Activated CD4-positive, alpha-beta T cell treated with anti-CD3 and anti-CD28 coated beads, Interleukin-2, amount 10 ng/mL, durations not matched to agents 24 days and 14 days (primary cell): ENCODE results near the gene TSPAN18. TPM values are rescaled to one million over a fixed set of nuclear protein-coding genes. Genes with fewer than 3 reads are reported as not detected.

Experiments
- DNase-seq: peaks from one replicate; pipeline ENCODE4 v3.0.0; 2022
- H3K27ac Mint-ChIP-seq: one replicate; pipeline ENCODE4 v1.8.0; 2022; ENCODE audit warnings: mild to moderate bottlenecking, mixed read lengths
- H3K27me3 Mint-ChIP-seq: one replicate; pipeline ENCODE4 v1.8.0; 2022; ENCODE audit warnings: mixed read lengths
- H3K36me3 Mint-ChIP-seq: one replicate; pipeline ENCODE4 v1.8.0; 2022; ENCODE audit warnings: low read depth, mild to moderate bottlenecking, mixed read lengths
- H3K4me1 Mint-ChIP-seq: one replicate; pipeline ENCODE4 v1.8.0; 2021; ENCODE audit warnings: mixed read lengths
- H3K4me3 Mint-ChIP-seq: one replicate; pipeline ENCODE4 v1.8.0; 2022; ENCODE audit warnings: mild to moderate bottlenecking, moderate library complexity, mixed read lengths
- H3K9me3 Mint-ChIP-seq: one replicate; pipeline ENCODE4 v1.8.0; 2021; ENCODE audit warnings: mixed read lengths
- intact Hi-C: fragments of 100-400 bp; cut with micrococcal nuclease; formaldehyde crosslinking; loops from one replicate; pipeline ENCODE4 v1.15.1; 2023
- total RNA-seq: library from RNA; stranded (reverse); gene quantifications from 2 replicates; pipeline ENCODE4 v1.2.3, GENCODE V29; 2022

Gene TSPAN18
- total RNA-seq, 1 donor from 2014 or later, result 1.4 TPM

GRCh38 chr11:44893308-44893822, 166.6 kb downstream of the TSPAN18 start:
- H3K27me3 Mint-ChIP-seq, result no peaks in the 10 kb centered on the region
- DNase-seq, result no peak
- intact Hi-C loops, result loop anchor here (5.0 kb wide), 2 partner anchors 271 to 336 kb away; no protein-coding TSS in a partner anchor
- H3K36me3 Mint-ChIP-seq, result no peaks in the 10 kb centered on the region
- no peaks in the 10 kb centered on the region for H3K9me3 Mint-ChIP-seq
- H3K27ac Mint-ChIP-seq, result no peak overlapping the region
- no peak overlapping the region for H3K4me3 Mint-ChIP-seq
- H3K4me1 Mint-ChIP-seq, result no peaks in the 10 kb centered on the region

GRCh38 chr11:44893846-44894617, 167.3 kb downstream of the TSPAN18 start:
- no peaks in the 10 kb centered on the region for H3K36me3 Mint-ChIP-seq
- H3K27me3 Mint-ChIP-seq, result no peaks in the 10 kb centered on the region
- H3K4me1 Mint-ChIP-seq, result no peaks in the 10 kb centered on the region
- intact Hi-C loops, result loop anchor here (1.0 to 5.0 kb wide), 3 partner anchors 167 to 337 kb away; no protein-coding TSS in a partner anchor
- no peaks in the 10 kb centered on the region for H3K9me3 Mint-ChIP-seq
- no peak overlapping the region for H3K4me3 Mint-ChIP-seq
- H3K27ac Mint-ChIP-seq, result no peak overlapping the region
- DNase-seq, result peak; percentile 86

- peak; percentile 71 for DNase-seq
- no peaks in the 10 kb centered on the region for H3K9me3 Mint-ChIP-seq
- no peaks in the 10 kb centered on the region for H3K36me3 Mint-ChIP-seq
- H3K27ac Mint-ChIP-seq, result no peak overlapping the region
- no peak overlapping the region for H3K4me3 Mint-ChIP-seq
- H3K4me1 Mint-ChIP-seq, result no peaks in the 10 kb centered on the region
- intact Hi-C loops, result no loop called here
- no peaks in the 10 kb centered on the region for H3K27me3 Mint-ChIP-seq
These were observed 173.2 kb downstream of the TSPAN18 start for GRCh38 chr11:44899959-44900358.

- no peaks in the 10 kb centered on the region for H3K4me1 Mint-ChIP-seq
- H3K9me3 Mint-ChIP-seq, result no peaks in the 10 kb centered on the region
- no peaks in the 10 kb centered on the region for H3K27me3 Mint-ChIP-seq
- H3K4me3 Mint-ChIP-seq, result no peak overlapping the region
- no peaks in the 10 kb centered on the region for H3K36me3 Mint-ChIP-seq
- no peak overlapping the region for H3K27ac Mint-ChIP-seq
- intact Hi-C loops, result no loop called here
- no peak for DNase-seq
These were observed 174.4 kb downstream of the TSPAN18 start for GRCh38 chr11:44901120-44901633.

DNA sequence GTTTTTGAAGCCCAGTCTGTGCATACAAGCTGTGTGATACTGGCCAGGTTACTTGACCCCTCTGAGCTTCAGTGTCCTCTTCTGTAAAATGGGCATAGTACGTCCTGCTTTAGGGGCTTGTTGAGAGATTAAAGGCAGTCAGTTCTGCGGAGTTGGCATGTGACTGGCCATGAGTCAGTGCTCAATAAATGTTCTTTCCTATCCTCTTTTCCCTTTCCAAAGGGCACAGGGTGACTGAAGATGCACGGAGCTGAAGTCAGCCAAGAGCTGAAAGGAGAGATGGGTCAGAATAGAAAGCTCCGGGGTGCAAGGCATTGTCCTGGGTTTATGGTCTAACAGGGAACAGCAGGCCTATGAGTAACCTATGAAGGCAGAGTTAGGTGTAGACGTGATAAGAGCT, 175.0 kb downstream of the TSPAN18 start:
- no peak overlapping the region for H3K4me3 Mint-ChIP-seq
- H3K27me3 Mint-ChIP-seq, result no peaks in the 10 kb centered on the region
- H3K27ac Mint-ChIP-seq, result no peak overlapping the region
- H3K9me3 Mint-ChIP-seq, result no peaks in the 10 kb centered on the region
- no peaks in the 10 kb centered on the region for H3K36me3 Mint-ChIP-seq
- intact Hi-C loops, result no loop called here
- H3K4me1 Mint-ChIP-seq, result no peaks in the 10 kb centered on the region
- DNase-seq, result no peak

GRCh38 chr11:44903035-44903434, 176.3 kb downstream of the TSPAN18 start:
- H3K9me3 Mint-ChIP-seq, result no peaks in the 10 kb centered on the region
- H3K4me3 Mint-ChIP-seq, result no peak overlapping the region
- H3K27ac Mint-ChIP-seq, result no peak overlapping the region
- no peak for DNase-seq
- H3K36me3 Mint-ChIP-seq, result no peaks in the 10 kb centered on the region
- no peaks in the 10 kb centered on the region for H3K4me1 Mint-ChIP-seq
- H3K27me3 Mint-ChIP-seq, result no peaks in the 10 kb centered on the region
- intact Hi-C loops, result no loop called here

DNA sequence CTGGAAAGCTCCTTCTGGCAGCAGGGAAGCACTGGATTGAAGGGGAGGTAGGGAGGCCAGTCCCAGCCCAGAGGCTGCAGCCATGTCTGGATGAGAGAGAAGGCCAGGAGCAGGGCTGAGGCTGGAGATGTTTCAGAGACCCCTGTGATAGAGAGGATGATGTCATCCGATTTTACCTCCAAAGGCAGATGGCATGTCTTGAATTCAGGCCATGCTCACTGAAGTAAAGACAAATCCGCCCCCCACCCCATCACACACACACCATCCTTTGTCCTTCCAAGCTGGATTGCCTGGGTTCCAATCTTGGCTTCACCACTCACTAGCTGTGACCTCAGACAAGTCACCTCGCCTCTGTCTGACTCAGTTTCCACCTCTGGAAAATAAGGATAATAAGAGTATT, 176.8 kb downstream of the TSPAN18 start:
- Mint-ChIP-seq H3K27ac (no peak overlapping the region), H3K4me3 (no peak overlapping the region), H3K9me3 (no peaks in the 10 kb centered on the region), H3K4me1 (no peaks in the 10 kb centered on the region), H3K27me3 (no peaks in the 10 kb centered on the region), H3K36me3 (no peaks in the 10 kb centered on the region)
- intact Hi-C loops, result no loop called here
- no peak for DNase-seq

DNA sequence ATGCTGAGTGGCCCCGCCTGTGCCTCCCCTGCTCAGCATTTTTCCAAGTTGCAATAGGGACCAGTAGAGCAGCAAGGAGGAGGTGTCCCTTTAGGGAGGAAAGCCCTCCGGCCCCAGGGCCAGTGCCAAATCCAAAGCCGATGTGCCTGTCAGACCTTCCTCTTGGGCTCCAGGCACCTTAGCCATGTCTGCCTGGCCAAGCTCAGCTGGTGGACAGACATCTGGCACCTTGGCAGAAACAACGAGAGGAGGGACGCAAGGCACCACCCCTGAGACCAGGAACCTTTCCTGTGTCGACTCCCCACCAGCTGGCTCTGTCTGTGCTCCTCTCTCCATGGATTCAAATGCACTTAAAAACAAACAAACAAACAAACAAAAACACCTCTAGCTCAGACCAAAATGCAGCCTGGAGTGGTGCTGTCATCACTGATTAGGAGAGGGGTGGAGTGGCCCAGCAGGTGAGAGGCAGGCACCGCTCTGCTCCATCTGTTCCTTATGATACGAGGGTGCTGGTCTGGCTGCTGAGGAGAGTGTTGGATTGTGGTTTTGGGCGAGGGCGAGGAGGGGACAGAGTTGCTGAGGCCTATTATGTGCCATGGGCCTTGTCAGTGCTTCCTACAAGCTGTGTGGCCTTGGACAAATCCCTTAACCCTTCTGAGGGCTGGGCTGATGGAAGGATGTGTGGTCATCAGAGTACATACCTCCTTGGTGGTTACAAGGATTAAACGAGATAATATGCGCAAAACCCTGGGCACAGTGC, 177.7 kb downstream of the TSPAN18 start:
- Mint-ChIP-seq H3K27ac (no peak overlapping the region), H3K4me3 (no peak overlapping the region), H3K36me3 (no peaks in the 10 kb centered on the region), H3K4me1 (no peaks in the 10 kb centered on the region), H3K27me3 (no peaks in the 10 kb centered on the region), H3K9me3 (no peaks in the 10 kb centered on the region)
- no peak for DNase-seq
- intact Hi-C loops, result no loop called here

DNA sequence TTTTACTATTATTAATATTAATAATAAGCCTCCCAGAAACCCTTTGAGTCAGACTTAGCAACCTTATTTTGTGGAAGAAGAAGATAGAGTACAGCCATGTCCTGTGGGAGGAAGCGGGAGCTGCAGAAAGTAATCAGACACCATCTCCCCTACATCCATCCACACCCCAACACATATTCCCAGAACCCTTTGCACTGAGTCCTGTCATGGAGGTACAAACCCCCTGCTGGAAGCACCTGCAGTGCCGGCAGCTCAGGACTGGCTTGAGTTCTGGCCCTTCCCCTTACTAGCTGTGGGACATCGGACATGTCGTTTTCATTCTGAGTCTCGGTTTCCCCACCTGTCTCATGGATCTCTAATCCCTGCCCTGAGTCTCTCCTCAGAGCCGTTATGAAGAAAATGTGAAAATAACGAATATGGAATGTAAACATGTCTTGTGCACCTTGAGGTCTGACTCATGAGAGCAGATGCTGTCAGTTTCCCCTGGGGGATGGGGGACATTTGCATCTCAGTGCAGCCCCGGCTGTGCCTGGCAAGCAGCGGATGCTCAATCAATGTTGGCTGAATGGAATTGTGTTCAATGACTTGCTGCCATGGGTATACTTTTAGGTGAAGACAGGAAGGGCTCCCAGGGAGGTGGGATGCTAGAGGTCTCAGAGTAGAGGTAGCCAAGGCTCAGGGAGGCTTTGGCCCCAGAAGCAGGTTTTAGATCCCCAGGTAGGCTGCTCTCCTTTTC, 178.5 kb downstream of the TSPAN18 start:
- H3K27me3 Mint-ChIP-seq, result no peaks in the 10 kb centered on the region
- no peak for DNase-seq
- H3K4me1 Mint-ChIP-seq, result no peaks in the 10 kb centered on the region
- H3K4me3 Mint-ChIP-seq, result no peak overlapping the region
- H3K36me3 Mint-ChIP-seq, result no peaks in the 10 kb centered on the region
- H3K27ac Mint-ChIP-seq, result no peak overlapping the region
- intact Hi-C loops, result no loop called here
- H3K9me3 Mint-ChIP-seq, result no peaks in the 10 kb centered on the region

DNA sequence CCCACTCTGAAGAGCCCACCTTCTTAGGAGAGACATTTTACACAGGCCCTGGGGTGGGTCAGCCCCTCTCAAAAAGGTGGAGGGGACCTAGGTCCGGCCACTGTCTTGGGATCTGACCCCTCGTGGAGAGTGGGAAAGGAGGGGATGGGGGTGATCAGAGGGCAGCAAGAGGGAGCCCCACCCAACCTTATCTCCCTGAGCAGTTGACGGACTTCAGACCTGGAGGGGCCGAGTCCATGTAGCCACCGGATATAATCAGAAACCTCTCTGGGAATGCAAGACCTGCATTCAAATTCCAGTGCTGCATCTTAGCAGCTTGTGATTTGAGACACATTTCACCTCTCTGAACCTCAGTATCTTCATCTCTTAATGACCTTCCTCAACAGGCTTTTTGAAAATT, 179.9 kb downstream of the TSPAN18 start:
- DNase-seq, result no peak
- intact Hi-C loops, result no loop called here
- H3K27ac Mint-ChIP-seq, result no peak overlapping the region
- H3K4me1 Mint-ChIP-seq, result peaks cover 4% of the 10 kb centered on the region
- H3K36me3 Mint-ChIP-seq, result no peaks in the 10 kb centered on the region
- no peak overlapping the region for H3K4me3 Mint-ChIP-seq
- no peaks in the 10 kb centered on the region for H3K27me3 Mint-ChIP-seq
- H3K9me3 Mint-ChIP-seq, result no peaks in the 10 kb centered on the region

DNA sequence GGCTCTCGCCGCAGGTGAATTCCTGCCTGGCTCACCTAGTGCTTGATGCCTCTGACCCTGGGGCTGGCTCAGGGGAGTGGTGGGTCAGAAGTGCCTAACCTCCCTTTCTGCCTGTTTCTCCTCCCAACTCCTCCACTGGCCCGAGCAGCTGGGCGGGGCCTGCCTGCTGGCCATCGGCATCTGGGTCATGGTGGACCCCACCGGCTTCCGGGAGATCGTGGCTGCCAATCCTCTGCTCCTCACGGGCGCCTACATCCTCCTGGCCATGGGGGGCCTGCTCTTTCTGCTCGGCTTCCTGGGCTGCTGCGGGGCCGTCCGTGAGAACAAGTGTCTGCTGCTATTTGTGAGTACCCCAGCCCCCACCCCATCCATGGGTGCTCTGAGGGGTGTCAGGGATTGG, 182.8 kb downstream of the TSPAN18 start:
- H3K4me3 Mint-ChIP-seq, result no peak overlapping the region
- H3K27ac Mint-ChIP-seq, result no peak overlapping the region
- intact Hi-C loops, result no loop called here
- H3K36me3 Mint-ChIP-seq, result no peaks in the 10 kb centered on the region
- DNase-seq, result no peak
- H3K9me3 Mint-ChIP-seq, result no peaks in the 10 kb centered on the region
- H3K27me3 Mint-ChIP-seq, result no peaks in the 10 kb centered on the region
- peaks cover 4% of the 10 kb centered on the region for H3K4me1 Mint-ChIP-seq

- no peak for DNase-seq
- intact Hi-C loops, result loop anchor here (2.0 kb wide), 3 partner anchors 252 to 354 kb away; no protein-coding TSS in a partner anchor
- H3K27ac Mint-ChIP-seq, result no peak overlapping the region
- peaks cover 4% of the 10 kb centered on the region for H3K4me1 Mint-ChIP-seq
- no peaks in the 10 kb centered on the region for H3K36me3 Mint-ChIP-seq
- no peaks in the 10 kb centered on the region for H3K9me3 Mint-ChIP-seq
- no peak overlapping the region for H3K4me3 Mint-ChIP-seq
- no peaks in the 10 kb centered on the region for H3K27me3 Mint-ChIP-seq
These were observed 183.8 kb downstream of the TSPAN18 start for GRCh38 chr11:44910591-44910990.

DNA sequence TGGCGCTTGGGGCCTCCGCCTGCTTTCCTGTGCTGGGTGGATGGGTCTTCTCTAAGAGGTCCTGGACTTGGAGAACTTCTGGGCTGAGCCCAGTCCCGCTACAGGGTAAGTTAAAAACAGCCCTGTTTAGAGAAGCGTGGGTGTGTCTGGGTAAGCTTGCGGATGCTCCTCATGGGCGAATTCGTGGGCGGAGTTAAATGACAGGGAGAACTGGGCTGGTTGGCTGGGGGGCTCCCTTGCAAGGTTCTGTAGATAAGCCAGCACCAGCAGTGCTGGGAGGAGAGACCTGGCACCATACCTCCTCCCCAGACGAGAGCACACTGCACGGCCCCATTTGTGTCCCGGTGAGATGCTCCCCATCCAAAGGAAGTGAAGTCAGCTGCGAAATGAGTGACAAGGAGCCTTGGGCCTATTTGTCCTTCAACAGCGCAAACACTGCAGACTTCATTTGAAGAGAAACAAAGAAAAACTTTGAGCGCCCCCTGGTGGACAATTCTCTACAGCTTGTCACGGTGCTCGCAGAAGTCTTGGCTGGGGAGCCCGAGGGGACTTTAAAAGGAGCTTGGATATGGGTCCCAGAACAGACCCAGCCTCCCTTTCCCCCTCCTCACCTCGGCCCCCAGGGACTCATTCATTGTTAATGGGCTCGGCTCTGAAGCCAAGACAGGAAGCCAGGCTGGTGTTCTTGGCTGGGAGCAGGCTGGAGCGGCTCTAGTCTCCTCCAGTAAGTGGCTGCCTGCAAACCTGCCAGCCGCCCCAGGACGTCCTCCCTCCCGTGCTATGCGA, 184.5 kb downstream of the TSPAN18 start:
- Mint-ChIP-seq H3K4me3 (no peak overlapping the region), H3K27me3 (no peaks in the 10 kb centered on the region), H3K27ac (no peak overlapping the region)

More for the DNA sequence above, 184.5 kb downstream of the TSPAN18 start:
- Mint-ChIP-seq H3K4me1 (peaks cover 4% of the 10 kb centered on the region), H3K36me3 (no peaks in the 10 kb centered on the region), H3K9me3 (no peaks in the 10 kb centered on the region)
- peak; percentile 95 for DNase-seq
- intact Hi-C loops, result loop anchor here (1.0 to 2.0 kb wide), 4 partner anchors 184 to 354 kb away; no protein-coding TSS in a partner anchor
